Endothelial cell of umbilical vein (primary cell): ENCODE measurements around the gene PCDHGA2. TPM values are rescaled to one million over a fixed set of nuclear protein-coding genes. Genes with fewer than 3 reads are reported as not detected.

ENCODE experiments used
- BruUV-seq: library from RNA; stranded (reverse); fragments of 400-500 nt; replicated peaks from 2 replicates; lab custom pipeline; 2021; lab: Mats Ljungman, UMichigan
- CTCF ChIA-PET: fragments of 300-600, 350-600 bp; sonication (Branson Sonifier 250); formaldehyde crosslinking; loops from one replicate; lab custom pipeline; 2021; ENCODE audit warnings: antibody characterized with exemption, inconsistent platforms; lab: Charles Lee
- POLR2A ChIA-PET: fragments of 300-600, 350-600 bp; sonication (Branson Sonifier 250); formaldehyde crosslinking; loops from one replicate; lab custom pipeline; 2021; ENCODE audit warnings: antibody characterized with exemption, inconsistent platforms; lab: Charles Lee
- DNase-seq: peaks from one replicate; pipeline ENCODE4 v3.0.0-alpha.2; 2011; ENCODE audit warnings: low read depth, low spot score
- FAIRE-seq: peaks from 2 replicates; lab custom pipeline; 2011; peaks lifted over from hg19 to GRCh38; lab: Jason Lieb, UNC
- H2AFZ ChIP-seq: 2 replicates; pipeline ENCODE4 v1.6.0; 2012; ENCODE audit warnings: low read depth, low read length, control low read depth, inconsistent platforms
- H3K27ac ChIP-seq: 2 replicates; pipeline ENCODE4 v1.5.1; 2011; ENCODE audit warnings: low read depth, mild to moderate bottlenecking, control low read depth, low read length, moderate library complexity; ENCODE audit not compliant: insufficient read depth
- H3K27me3 ChIP-seq, 2 experiments: 2 replicates each; pipeline versions ENCODE4 v1.6.0 to v1.6.1; 2011; ENCODE audit warnings: low read length in 2 of 2, mixed read lengths in 1 of 2; ENCODE audit not compliant: control insufficient read depth in 2 of 2, insufficient read depth in 2 of 2
- H3K36me3 ChIP-seq, 2 experiments: 2 replicates in 1 of 2; 3 replicates in 1 of 2; pipeline ENCODE4 v1.5.1; 2011; ENCODE audit warnings: low read length in 2 of 2, mild to moderate bottlenecking in 1 of 2, moderate library complexity in 1 of 2; ENCODE audit not compliant: control insufficient read depth in 2 of 2, insufficient read depth in 2 of 2; ENCODE audit errors: extremely low read depth in 1 of 2
- H3K4me1 ChIP-seq: 3 replicates; pipeline ENCODE4 v1.5.1; 2011; ENCODE audit warnings: mild to moderate bottlenecking, low read length; ENCODE audit not compliant: control insufficient read depth, insufficient read depth; ENCODE audit errors: extremely low read depth
- H3K4me2 ChIP-seq: 2 replicates; pipeline ENCODE4 v1.6.1; 2011; ENCODE audit warnings: low read length, control low read depth, mixed read lengths; ENCODE audit not compliant: insufficient read depth
- H3K4me3 ChIP-seq, 3 experiments: fragments of 200-600 bp in 1 of 3; sonication (generic), shearing (Covaris generic) in 1 of 3; replicated peaks in 1 of 3; 2 replicates each; pipeline ENCODE4 v1.5.1; 2011 to 2016; ENCODE audit warnings: control low read depth in 3 of 3, low read length in 3 of 3, mild to moderate bottlenecking in 2 of 3, inconsistent platforms in 1 of 3, low read depth in 1 of 3, moderate library complexity in 1 of 3; ENCODE audit not compliant: insufficient read depth in 1 of 3
- H3K79me2 ChIP-seq: 2 replicates; pipeline ENCODE4 v1.6.0; 2012; ENCODE audit warnings: low read length, inconsistent platforms; ENCODE audit not compliant: control insufficient read depth, insufficient read depth
- H3K9ac ChIP-seq: replicated peaks from 2 replicates; pipeline ENCODE3; 2011; ENCODE audit warnings: low read length, control low read depth; ENCODE audit not compliant: insufficient read depth; ENCODE audit errors: extremely low read depth
- H3K9me1 ChIP-seq: replicated peaks from 3 replicates; pipeline ENCODE4 v1.6.0; 2011; ENCODE audit warnings: mild to moderate bottlenecking, low read length; ENCODE audit not compliant: control insufficient read depth, insufficient read depth; ENCODE audit errors: extremely low read depth
- H3K9me3 ChIP-seq: replicated peaks from 2 replicates; pipeline ENCODE4 v1.5.1; 2012; ENCODE audit warnings: low read length, inconsistent platforms; ENCODE audit not compliant: control insufficient read depth, insufficient read depth
- H4K20me1 ChIP-seq: replicated peaks from 2 replicates; pipeline ENCODE3; 2011; ENCODE audit warnings: mild to moderate bottlenecking, low read length; ENCODE audit not compliant: control insufficient read depth, insufficient read depth; ENCODE audit errors: extremely low read depth
- POLR2AphosphoS5 ChIP-seq: IDR thresholded peaks from 2 replicates; pipeline ENCODE4 v1.6.1; 2012; ENCODE audit warnings: low read depth, mild to moderate bottlenecking, control low read depth, low read length, moderate library complexity; ENCODE audit not compliant: insufficient read depth
- dilution Hi-C: fragments of 300-500 bp; cut with MboI; formaldehyde crosslinking; loops from one replicate; pipeline ENCODE4 v1.15.0; 2019; ENCODE audit warnings: low sequenced_read_pairs; ENCODE audit not compliant: extremely low pct_ligation_motif_present
- intact Hi-C: fragments of 100-400 bp; cut with micrococcal nuclease; formaldehyde crosslinking; loops from one replicate; pipeline ENCODE4 v1.10.0; 2022
- polyA plus RNA-seq, 4 experiments: library from polyadenylated mRNA; depleted of rRNA in 3 of 4; stranded (reverse) in 3 of 4; unstranded in 1 of 4; fragments of >200 nt; gene quantifications; 2 replicates each; pipeline versions ENCODE4 v1.2.1 to v1.2.3, GENCODE V29; 2011 to 2012; ENCODE audit warnings: missing spikeins in 1 of 4
- total RNA-seq: library from RNA; stranded (reverse); gene quantifications from 2 replicates; pipeline ENCODE4 v1.2.3, GENCODE V29; 2021
- TF ChIP-seq, protein P1 (sequence below), 2 donors: IDR thresholded peaks; 1 replicate in 1 of 2; 2 replicates in 1 of 2; pipeline ENCODE4 v1.5.1; 2011; ENCODE audit warnings: low read length in 2 of 2, mild to moderate bottlenecking in 2 of 2, moderate library complexity in 2 of 2, control low read depth in 1 of 2, inconsistent platforms in 1 of 2, low read depth in 1 of 2; ENCODE audit not compliant: insufficient read depth in 1 of 2; ENCODE audit errors: extremely low read depth in 1 of 2
- TF ChIP-seq, protein P2 (sequence below): IDR thresholded peaks from 2 replicates; pipeline ENCODE4 v1.6.1; 2011; ENCODE audit not compliant: insufficient read depth, insufficient read length

Gene PCDHGA2
- total and polyA plus RNA-seq, 2 donors (not counting 3 experiments of a cell fraction or from before 2014, with no cell fraction given) = 1.2 to 2.0 TPM

DNA sequence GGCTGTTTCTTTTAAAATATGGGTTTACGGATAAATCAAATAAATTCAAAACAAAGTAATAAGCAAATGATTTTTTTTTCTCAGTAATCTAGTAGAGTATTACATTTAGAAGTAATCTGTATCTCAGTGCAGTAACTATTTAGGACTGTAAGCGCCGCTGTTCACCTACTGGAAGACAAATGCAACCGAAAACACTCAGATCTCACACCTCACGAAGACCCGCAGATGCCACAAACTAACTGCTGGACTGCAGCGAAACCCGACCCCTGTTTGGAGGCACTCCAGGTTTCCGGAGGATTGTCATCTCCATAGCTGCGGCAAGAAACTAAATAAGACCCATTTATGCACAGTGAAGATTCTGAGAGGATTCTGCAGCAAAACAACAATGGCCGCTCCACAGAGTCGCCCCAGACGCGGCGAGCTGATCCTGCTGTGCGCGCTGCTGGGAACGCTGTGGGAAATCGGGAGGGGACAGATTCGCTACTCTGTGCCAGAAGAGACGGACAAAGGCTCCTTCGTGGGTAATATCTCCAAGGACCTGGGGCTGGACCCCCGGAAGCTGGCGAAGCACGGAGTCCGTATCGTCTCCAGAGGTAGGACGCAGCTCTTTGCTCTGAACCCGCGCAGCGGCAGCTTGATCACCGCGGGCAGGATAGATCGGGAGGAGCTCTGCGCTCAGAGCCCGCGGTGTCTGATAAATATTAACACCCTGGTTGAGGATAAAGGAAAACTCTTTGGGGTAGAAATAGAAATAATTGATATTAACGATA is 54.1 kb downstream of the PCDHGA2 start, which contains the start of gene PCDHGA8:
TSS of gene PCDHGA8 (plus strand) at position 205 of the 770 bp plus-strand sequence. CDS start at position 386, 181 bp downstream.
- CTCF ChIA-PET = interaction anchor here (0.8 to 3.7 kb wide), 5 partner anchors 19 to 171 kb away, joined by 3 to 16 read pairs (median 4); partner anchors contain the start of genes PCDHGA10, PCDHGA3 and PCDHGA6
- POLR2A ChIA-PET = no interaction called here
- Histone ChIP-seq H3K79me2 (no peaks in the 10 kb centered on the region), H3K36me3 (no peaks in the 10 kb centered on the region), H2AFZ (no peak within 1 kb of the TSS), H3K27ac (no peak within 1 kb of the TSS), H4K20me1 (no peaks in the 10 kb centered on the region), H3K27me3 (peaks cover 28 to 76% of the 10 kb centered on the region in 2 experiments), H3K4me1 (no peaks in the 10 kb centered on the region), H3K4me3 (no peak within 1 kb of the TSS), H3K4me2 (no peak within 1 kb of the TSS), H3K9ac (no peak within 1 kb of the TSS), H3K9me1 (no peaks in the 10 kb centered on the region), H3K9me3 (peaks cover 2% of the 10 kb centered on the region)
- DNase-seq = no peak
- BruUV-seq = no TSS peak
- TF ChIP-seq, protein P1, sequence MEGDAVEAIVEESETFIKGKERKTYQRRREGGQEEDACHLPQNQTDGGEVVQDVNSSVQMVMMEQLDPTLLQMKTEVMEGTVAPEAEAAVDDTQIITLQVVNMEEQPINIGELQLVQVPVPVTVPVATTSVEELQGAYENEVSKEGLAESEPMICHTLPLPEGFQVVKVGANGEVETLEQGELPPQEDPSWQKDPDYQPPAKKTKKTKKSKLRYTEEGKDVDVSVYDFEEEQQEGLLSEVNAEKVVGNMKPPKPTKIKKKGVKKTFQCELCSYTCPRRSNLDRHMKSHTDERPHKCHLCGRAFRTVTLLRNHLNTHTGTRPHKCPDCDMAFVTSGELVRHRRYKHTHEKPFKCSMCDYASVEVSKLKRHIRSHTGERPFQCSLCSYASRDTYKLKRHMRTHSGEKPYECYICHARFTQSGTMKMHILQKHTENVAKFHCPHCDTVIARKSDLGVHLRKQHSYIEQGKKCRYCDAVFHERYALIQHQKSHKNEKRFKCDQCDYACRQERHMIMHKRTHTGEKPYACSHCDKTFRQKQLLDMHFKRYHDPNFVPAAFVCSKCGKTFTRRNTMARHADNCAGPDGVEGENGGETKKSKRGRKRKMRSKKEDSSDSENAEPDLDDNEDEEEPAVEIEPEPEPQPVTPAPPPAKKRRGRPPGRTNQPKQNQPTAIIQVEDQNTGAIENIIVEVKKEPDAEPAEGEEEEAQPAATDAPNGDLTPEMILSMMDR (IDR thresholded peaks at IDR 0.05; ENCODE audit: extremely low read depth in 1 of 2, insufficient read depth in 1 of 2, low read depth in 1 of 2, low read length in 2 of 2) = peak in 1 of 2 donors; percentile 18
- TF ChIP-seq, protein P2, sequence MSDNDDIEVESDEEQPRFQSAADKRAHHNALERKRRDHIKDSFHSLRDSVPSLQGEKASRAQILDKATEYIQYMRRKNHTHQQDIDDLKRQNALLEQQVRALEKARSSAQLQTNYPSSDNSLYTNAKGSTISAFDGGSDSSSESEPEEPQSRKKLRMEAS = no peak
- TF ChIP-seq POLR2AphosphoS5 = no peak
- dilution Hi-C loops (no loop called here), intact Hi-C loops (no loop called here)
- peak; percentile 26 for FAIRE-seq

Other genes with a start within 250 kb of the PCDHGA2 start
Only the 30 nearest of the 38 such genes appear.
- gene PCDHB9, start 151.6 kb upstream of the PCDHGA2 start, total RNA-seq = 0.16 and 0.20 TPM in 2 replicates
- gene PCDHB9, start 151.6 kb upstream of the PCDHGA2 start, polyA plus RNA-seq = 0.14 and 0.29 TPM in 2 replicates
- gene PCDHB10, start 146.4 kb upstream of the PCDHGA2 start, total RNA-seq = 0.62 and 0.81 TPM in 2 replicates
- gene PCDHB10, start 146.4 kb upstream of the PCDHGA2 start, polyA plus RNA-seq = 0.51 and 0.68 TPM in 2 replicates
- 0.16 and 0.18 TPM in 2 replicates for gene PCDHB11, start 139.1 kb upstream of the PCDHGA2 start, total RNA-seq
- gene PCDHB11, start 139.1 kb upstream of the PCDHGA2 start, polyA plus RNA-seq = 0.11 and 0.13 TPM in 2 replicates
- 0.18 and 0.20 TPM in 2 replicates for gene PCDHB12, start 130.0 kb upstream of the PCDHGA2 start, total RNA-seq
- 0.36 and 0.41 TPM in 2 replicates for gene PCDHB12, start 130.0 kb upstream of the PCDHGA2 start, polyA plus RNA-seq
- gene PCDHB13, start 124.8 kb upstream of the PCDHGA2 start, total RNA-seq = 0.65 and 0.77 TPM in 2 replicates
- gene PCDHB13, start 124.8 kb upstream of the PCDHGA2 start, polyA plus RNA-seq = 0.57 and 0.64 TPM in 2 replicates
- gene PCDHB14, start 115.4 kb upstream of the PCDHGA2 start, total RNA-seq = 0.55 and 1.0 TPM in 2 replicates
- 0.72 and 0.73 TPM in 2 replicates for gene PCDHB14, start 115.4 kb upstream of the PCDHGA2 start, polyA plus RNA-seq
- 0.55 and 0.69 TPM in 2 replicates for gene PCDHB15, start 93.4 kb upstream of the PCDHGA2 start, total RNA-seq
- gene PCDHB15, start 93.4 kb upstream of the PCDHGA2 start, polyA plus RNA-seq = 0.51 and 0.55 TPM in 2 replicates
- gene SLC25A2, start 34.7 kb upstream of the PCDHGA2 start, total RNA-seq = 0.39 and 0.46 TPM in 2 replicates
- gene SLC25A2, start 34.7 kb upstream of the PCDHGA2 start, polyA plus RNA-seq = not detected in 2 replicates
- gene TAF7, start 18.0 kb upstream of the PCDHGA2 start, total RNA-seq = 55.0 and 62.0 TPM in 2 replicates
- gene TAF7, start 18.0 kb upstream of the PCDHGA2 start, polyA plus RNA-seq = 14.2 and 21.8 TPM in 2 replicates
- gene PCDHGA1, start 8.2 kb upstream of the PCDHGA2 start, total RNA-seq = 0.22 and 0.30 TPM in 2 replicates
- 0.44 and 0.45 TPM in 2 replicates for gene PCDHGA1, start 8.2 kb upstream of the PCDHGA2 start, polyA plus RNA-seq
- 1.1 and 1.2 TPM in 2 replicates for gene PCDHGA3, start 5.1 kb downstream of the PCDHGA2 start, total RNA-seq
- gene PCDHGA3, start 5.1 kb downstream of the PCDHGA2 start, polyA plus RNA-seq = 0.88 and 1.2 TPM in 2 replicates
- 0.58 and 0.62 TPM in 2 replicates for gene PCDHGB1, start 11.3 kb downstream of the PCDHGA2 start, total RNA-seq
- 0.39 and 0.48 TPM in 2 replicates for gene PCDHGB1, start 11.3 kb downstream of the PCDHGA2 start, polyA plus RNA-seq
- 3.0 TPM in 2 replicates for gene PCDHGA4, start 16.3 kb downstream of the PCDHGA2 start, total RNA-seq
- gene PCDHGA4, start 16.3 kb downstream of the PCDHGA2 start, polyA plus RNA-seq = 2.4 and 2.6 TPM in 2 replicates
- 1.9 and 2.9 TPM in 2 replicates for gene PCDHGB2, start 21.2 kb downstream of the PCDHGA2 start, total RNA-seq
- gene PCDHGB2, start 21.2 kb downstream of the PCDHGA2 start, polyA plus RNA-seq = 1.1 TPM in 2 replicates
- 0.78 and 0.93 TPM in 2 replicates for gene PCDHGA5, start 25.4 kb downstream of the PCDHGA2 start, total RNA-seq
- gene PCDHGA5, start 25.4 kb downstream of the PCDHGA2 start, polyA plus RNA-seq = 0.36 and 0.51 TPM in 2 replicates
- gene PCDHGB3, start 31.5 kb downstream of the PCDHGA2 start, total RNA-seq = 1.7 and 2.0 TPM in 2 replicates
- gene PCDHGB3, start 31.5 kb downstream of the PCDHGA2 start, polyA plus RNA-seq = 1.4 and 1.8 TPM in 2 replicates
- 2.7 and 2.9 TPM in 2 replicates for gene PCDHGA6, start 35.1 kb downstream of the PCDHGA2 start, total RNA-seq
- 2.6 and 2.7 TPM in 2 replicates for gene PCDHGA6, start 35.1 kb downstream of the PCDHGA2 start, polyA plus RNA-seq
- gene PCDHGA7, start 44.0 kb downstream of the PCDHGA2 start, total RNA-seq = 1.5 and 1.8 TPM in 2 replicates
- 0.68 and 0.84 TPM in 2 replicates for gene PCDHGA7, start 44.0 kb downstream of the PCDHGA2 start, polyA plus RNA-seq
- gene PCDHGB4, start 48.9 kb downstream of the PCDHGA2 start, total RNA-seq = 4.4 and 6.5 TPM in 2 replicates
- 6.9 and 8.1 TPM in 2 replicates for gene PCDHGB4, start 48.9 kb downstream of the PCDHGA2 start, polyA plus RNA-seq
- 0.53 and 0.95 TPM in 2 replicates for gene PCDHGA8, start 53.9 kb downstream of the PCDHGA2 start, total RNA-seq
- 0.43 and 0.44 TPM in 2 replicates for gene PCDHGA8, start 53.9 kb downstream of the PCDHGA2 start, polyA plus RNA-seq
- 11.4 and 14.4 TPM in 2 replicates for gene PCDHGB5, start 59.2 kb downstream of the PCDHGA2 start, total RNA-seq
- gene PCDHGB5, start 59.2 kb downstream of the PCDHGA2 start, polyA plus RNA-seq = 7.9 and 10.1 TPM in 2 replicates
- 3.5 and 3.9 TPM in 2 replicates for gene PCDHGA9, start 64.0 kb downstream of the PCDHGA2 start, total RNA-seq
- 1.1 and 1.2 TPM in 2 replicates for gene PCDHGA9, start 64.0 kb downstream of the PCDHGA2 start, polyA plus RNA-seq
- 4.8 and 4.9 TPM in 2 replicates for gene PCDHGB6, start 69.3 kb downstream of the PCDHGA2 start, total RNA-seq
- 2.2 and 2.3 TPM in 2 replicates for gene PCDHGB6, start 69.3 kb downstream of the PCDHGA2 start, polyA plus RNA-seq
- gene PCDHGA10, start 74.2 kb downstream of the PCDHGA2 start, total RNA-seq = 4.4 and 5.8 TPM in 2 replicates
- gene PCDHGA10, start 74.2 kb downstream of the PCDHGA2 start, polyA plus RNA-seq = 3.6 and 3.7 TPM in 2 replicates
- gene PCDHGB7, start 78.9 kb downstream of the PCDHGA2 start, total RNA-seq = 12.6 and 13.0 TPM in 2 replicates
- gene PCDHGB7, start 78.9 kb downstream of the PCDHGA2 start, polyA plus RNA-seq = 6.5 and 6.9 TPM in 2 replicates
- gene PCDHGA11, start 82.3 kb downstream of the PCDHGA2 start, total RNA-seq = 10.3 and 11.5 TPM in 2 replicates
- 8.0 and 8.1 TPM in 2 replicates for gene PCDHGA11, start 82.3 kb downstream of the PCDHGA2 start, polyA plus RNA-seq
- 7.6 and 9.9 TPM in 2 replicates for gene PCDHGA12, start 91.7 kb downstream of the PCDHGA2 start, total RNA-seq
- gene PCDHGA12, start 91.7 kb downstream of the PCDHGA2 start, polyA plus RNA-seq = 3.2 and 4.2 TPM in 2 replicates
- 25.4 and 36.1 TPM in 2 replicates for gene PCDHGC3, start 137.2 kb downstream of the PCDHGA2 start, total RNA-seq
- 9.2 and 14.9 TPM in 2 replicates for gene PCDHGC3, start 137.2 kb downstream of the PCDHGA2 start, polyA plus RNA-seq
- gene PCDHGC4, start 146.3 kb downstream of the PCDHGA2 start, total RNA-seq = 0.90 and 2.1 TPM in 2 replicates
- 0.25 and 0.32 TPM in 2 replicates for gene PCDHGC4, start 146.3 kb downstream of the PCDHGA2 start, polyA plus RNA-seq
- gene PCDHGC5, start 150.3 kb downstream of the PCDHGA2 start, total RNA-seq = 0.60 and 1.2 TPM in 2 replicates
- 0.21 and 0.48 TPM in 2 replicates for gene PCDHGC5, start 150.3 kb downstream of the PCDHGA2 start, polyA plus RNA-seq